GM12878 (cell line): Measurements from ENCODE around the gene CACNA1E. TPM values are rescaled to one million over a fixed set of nuclear protein-coding genes. Genes with fewer than 3 reads are reported as not detected.

ENCODE experiments used
- ATAC-seq: fragments of 200-7000 bp; cut with Tn5 transposase; 3 replicates; pipeline ENCODE4 v1.9.1; 2020; ENCODE audit warnings: mild to moderate bottlenecking, moderate library complexity
- BruUV-seq: library from RNA; stranded (reverse); fragments of 400-500 nt; replicated peaks from 2 replicates; lab custom pipeline; 2021; lab: Mats Ljungman, UMichigan
- CTCF ChIA-PET: fragments of 300-600 bp; sonication (Branson Sonifier 250); formaldehyde crosslinking; extraction: SDS; loops from one replicate; lab custom pipeline; 2021; ENCODE audit warnings: inconsistent platforms; lab: Yijun Ruan, JAX
- POLR2A ChIA-PET: fragments of 350-600 bp; formaldehyde crosslinking; extraction: SDS; loops from one replicate; lab custom pipeline; 2021; ENCODE audit warnings: inconsistent platforms; lab: Charles Lee
- RAD21 ChIA-PET: fragments of 300-600 bp; sonication (Branson Sonifier 250); formaldehyde crosslinking; loops from one replicate; lab custom pipeline; 2023; ENCODE audit warnings: antibody characterized with exemption; ENCODE audit not compliant: unreplicated experiment; lab: Charles Lee
- SMC1A ChIA-PET: fragments of 300-600 bp; sonication (Branson Sonifier 250); formaldehyde crosslinking; loops from one replicate; lab custom pipeline; 2023; ENCODE audit not compliant: unreplicated experiment, uncharacterized antibody; lab: Charles Lee
- DNase-seq: peaks from one replicate; pipeline ENCODE4 v3.0.0-alpha.2; 2011; ENCODE audit warnings: low read depth, low spot score
- FAIRE-seq: peaks from 3 replicates; lab custom pipeline; 2011; peaks lifted over from hg19 to GRCh38; lab: Jason Lieb, UNC
- H2AFZ ChIP-seq: 2 replicates; pipeline ENCODE4 v1.6.0; 2011; ENCODE audit warnings: low read depth, low read length, control low read depth; ENCODE audit not compliant: control insufficient read depth
- H3K27ac ChIP-seq: 2 replicates; pipeline ENCODE4 v1.5.1; 2011; ENCODE audit warnings: control low read depth; ENCODE audit not compliant: control insufficient read depth, insufficient read depth
- H3K27me3 ChIP-seq, 2 experiments: replicated peaks in 1 of 2; 2 replicates each; pipeline versions ENCODE4 v1.6.0 to v1.6.1; 2011; ENCODE audit warnings: low read length in 1 of 2; ENCODE audit not compliant: control insufficient read depth in 2 of 2, insufficient read depth in 2 of 2
- H3K36me3 ChIP-seq, 2 experiments: 2 replicates each; pipeline ENCODE4 v1.5.1; 2011; ENCODE audit warnings: low read length in 1 of 2; ENCODE audit not compliant: control insufficient read depth in 2 of 2, insufficient read depth in 2 of 2
- H3K4me1 ChIP-seq: 2 replicates; pipeline ENCODE4 v1.6.1; 2011; ENCODE audit warnings: mild to moderate bottlenecking, low read length, moderate library complexity, mixed read lengths; ENCODE audit not compliant: control insufficient read depth, insufficient read depth
- H3K4me2 ChIP-seq: 2 replicates; pipeline ENCODE4 v1.6.0; 2011; ENCODE audit warnings: control low read depth; ENCODE audit not compliant: control insufficient read depth, insufficient read depth
- H3K4me3 ChIP-seq: fragments of 200-600 bp; sonication (generic); 2 replicates; pipeline ENCODE4 v1.5.1; 2016
- H3K79me2 ChIP-seq: 2 replicates; pipeline ENCODE4 v1.6.0; 2011; ENCODE audit warnings: low read length; ENCODE audit not compliant: control insufficient read depth, insufficient read depth
- H3K9ac ChIP-seq: 2 replicates; pipeline ENCODE4 v1.8.0; 2011; ENCODE audit warnings: low read length, control low read depth, mixed read lengths; ENCODE audit not compliant: control insufficient read depth, insufficient read depth
- H3K9me3 ChIP-seq: replicated peaks from 3 replicates; pipeline ENCODE4 v1.5.1; 2011; ENCODE audit warnings: mild to moderate bottlenecking, low read length; ENCODE audit not compliant: control insufficient read depth, insufficient read depth
- H4K20me1 ChIP-seq: 2 replicates; pipeline ENCODE4 v1.6.0; 2011; ENCODE audit not compliant: control insufficient read depth, insufficient read depth
- CHD4 ChIP-seq: fragments of 200-600 bp; sonication (generic); IDR thresholded peaks from 2 replicates; pipeline ENCODE4 v1.6.1; 2016; ENCODE audit warnings: mild to moderate bottlenecking
- E2F4 ChIP-seq: IDR thresholded peaks from 2 replicates; pipeline ENCODE4 v1.6.1; 2012; ENCODE audit warnings: low read depth, low read length, improper control_type of control experiment
- FOS ChIP-seq: IDR thresholded peaks from 3 replicates; pipeline ENCODE4 v1.6.1; 2011; ENCODE audit warnings: borderline replicate concordance; ENCODE audit not compliant: insufficient read length; ENCODE audit errors: extremely low read depth
- GABPA ChIP-seq: IDR thresholded peaks from 2 replicates; pipeline ENCODE4 v1.6.1; 2014; ENCODE audit warnings: antibody characterized with exemption, low read depth, mild to moderate bottlenecking, inconsistent platforms
- NFIC ChIP-seq: IDR thresholded peaks from 2 replicates; pipeline ENCODE4 v1.6.1; 2012; ENCODE audit warnings: low read depth, mild to moderate bottlenecking, inconsistent platforms, low read length, moderate library complexity
- NR2C1 ChIP-seq: fragments of 450-650 bp; IDR thresholded peaks from 2 replicates; pipeline ENCODE4 v1.6.1; 2017; ENCODE audit warnings: antibody characterized with exemption, mild to moderate bottlenecking, moderate library complexity
- NR2C2 ChIP-seq: IDR thresholded peaks from 2 replicates; pipeline ENCODE4 v1.6.1; 2011; ENCODE audit warnings: borderline replicate concordance, low read depth; ENCODE audit not compliant: control insufficient read depth, insufficient read length
- NRF1 ChIP-seq: conservative IDR thresholded peaks from 2 replicates; pipeline ENCODE4 v1.6.1; 2011; ENCODE audit warnings: mild to moderate bottlenecking, low read depth, low read length, improper control_type of control experiment
- SMARCA5 ChIP-seq: fragments of 450-650 bp; IDR thresholded peaks from 2 replicates; pipeline ENCODE4 v1.6.1; 2017; ENCODE audit warnings: mild to moderate bottlenecking
- SREBF2 ChIP-seq: IDR thresholded peaks from 2 replicates; pipeline ENCODE4 v1.6.1; 2012; ENCODE audit warnings: mild to moderate bottlenecking, low read length
- TAF1 ChIP-seq: IDR thresholded peaks from 2 replicates; pipeline ENCODE4 v1.6.1; 2011; ENCODE audit warnings: mild to moderate bottlenecking, low read depth, low read length, borderline replicate concordance
- ZBTB33 ChIP-seq: fragments of 450-650 bp; IDR thresholded peaks from 2 replicates; pipeline ENCODE4 v1.6.1; 2017; ENCODE audit warnings: mild to moderate bottlenecking
- ZNF217 ChIP-seq: fragments of 450-650 bp; IDR thresholded peaks from 2 replicates; pipeline ENCODE4 v1.6.1; 2017; ENCODE audit warnings: antibody characterized with exemption, mild to moderate bottlenecking
- WGBS: methylation state at CpG from one replicate; pipeline ENCODE4 v1.1.6; 2016; ENCODE audit warnings: low lambda C conversion rate; ENCODE audit not compliant: insufficient replicate concordance, insufficient coverage; ENCODE audit errors: missing lambda C conversion rate; 5-methylcytosine and 5-hydroxymethylcytosine counted together
- in situ Hi-C: fragments of 300-500 bp; cut with MboI; formaldehyde crosslinking; loops from 9 replicates; pipeline ENCODE4 v1.14.3; 2018; ENCODE audit warnings: mixed read lengths
- intact Hi-C: fragments of 100-400 bp; cut with micrococcal nuclease; formaldehyde crosslinking; loops from one replicate; pipeline ENCODE4 v1.14.2; 2022; ENCODE audit not compliant: unreplicated experiment
- polyA plus RNA-seq, 11 experiments: library from polyadenylated mRNA; depleted of rRNA in 4 of 11; unstranded in 6 of 11; stranded (reverse) in 5 of 11; fragments of >200 nt; fragmentation: Nextera tagmentation in 4 of 11; fragmentation: Illumina TruSeq in 1 of 11; extraction: Ambion mirVana in 4 of 11; extraction: Trizol in 1 of 11; gene quantifications; 1 replicate in 1 of 11; 2 replicates in 10 of 11; pipeline versions ENCODE4 v1.2.1 to v1.2.3, GENCODE V29; 2011 to 2016; ENCODE audit warnings: inconsistent platforms in 2 of 11, missing spikeins in 2 of 11, low read depth in 1 of 11
- total RNA-seq, 4 experiments: library from RNA; depleted of rRNA in 3 of 4; stranded (reverse); fragments of >200 nt in 3 of 4; fragmentation: Illumina TruSeq in 1 of 4; extraction: Trizol in 1 of 4; gene quantifications; 2 replicates each; pipeline versions ENCODE4 v1.2.1 to v1.2.3, GENCODE V29; 2013 to 2021

CACNA1E gene
- total and polyA plus RNA-seq, 10 of the 15 experiments (the other 5 are each of a cell fraction or from before 2014, with no cell fraction given), result 0.57 to 22.0 (median 8.5) TPM

- Histone ChIP-seq H3K27ac (no peak overlapping the region), H3K79me2 (peaks cover 24% of the 10 kb centered on the region), H3K4me3 (peak overlapping the region; percentile 74; the same call in 1 of the 2 replicates), H3K36me3 (no peaks in the 10 kb centered on the region), H3K9me3 (no peaks in the 10 kb centered on the region), H3K9ac (no peak overlapping the region), H2AFZ (peak overlapping the region; percentile 83), H3K4me1 (peaks cover 20% of the 10 kb centered on the region), H4K20me1 (no peaks in the 10 kb centered on the region), H3K27me3 (no peaks in the 10 kb centered on the region), H3K4me2 (peak overlapping the region; percentile 74)
- in situ Hi-C loops, result no loop called here
- ATAC-seq (no peak), DNase-seq (no peak), FAIRE-seq (no peak)
- WGBS, result 89% methylated on average over 35 of the region's 36 CpGs
- BruUV-seq, result no TSS peak
- TF ChIP-seq SREBF2 (no peak), ZBTB33 (peak; percentile 91; the same call in 1 of the 2 replicates), FOS (no peak), GABPA (no peak), ZNF217 (0 out of 2 replicates have a peak, but pooled peaks have one; percentile 8), CHD4 (no peak), NFIC (no peak), E2F4 (no peak), NRF1 (no peak), NR2C2 (no peak), NR2C1 (no peak), TAF1 (no peak), SMARCA5 (peak; percentile 19; the same call in 1 of the 2 replicates)
- ChIA-PET CTCF (interaction anchor here (0.6 to 16.8 kb wide), 13 partner anchors 11 to 598 kb away, joined by 3 to 319 read pairs (median 5); no protein-coding TSS in a partner anchor), POLR2A (interaction anchor here (0.6 to 13.8 kb wide), 5 partner anchors 11 to 455 kb away, joined by 3 to 135 read pairs (median 25); no protein-coding TSS in a partner anchor), SMC1A (interaction anchor here (0.7 to 21.3 kb wide), 13 partner anchors 11 to 455 kb away, joined by 3 to 260 read pairs (median 10); no protein-coding TSS in a partner anchor), RAD21 (interaction anchor here (0.7 to 17.7 kb wide), 14 partner anchors 11 to 572 kb away, joined by 3 to 299 read pairs (median 7); no protein-coding TSS in a partner anchor)
- intact Hi-C loops, result loop anchor here (5.0 kb wide), 2 partner anchors 80 to 105 kb away; no protein-coding TSS in a partner anchor
These were observed 1.3 kb upstream of the CACNA1E start for GRCh38 chr1:181482001-181482430.
